DOHH2 (cell line): ENCODE measurements around the gene TFDP1.

Experiments used
- H3F3A ChIP-seq: fragments of 200-600 bp; sonication (generic), shearing (Covaris generic); 2 replicates; pipeline ENCODE4 v1.6.0; 2016; ENCODE audit warnings: antibody characterized with exemption, mild to moderate bottlenecking; ENCODE audit not compliant: control insufficient read depth, insufficient read depth
- H3K27ac ChIP-seq: fragments of 200-600 bp; sonication (generic); 2 replicates; pipeline ENCODE4 v1.5.1; 2014; ENCODE audit warnings: low read depth, mild to moderate bottlenecking, low read length, moderate library complexity
- H3K27me3 ChIP-seq: fragments of 200-600 bp; sonication (generic); 2 replicates; pipeline ENCODE4 v1.6.1; 2014; ENCODE audit warnings: mild to moderate bottlenecking, low read length, mixed read lengths; ENCODE audit not compliant: control insufficient read depth
- H3K36me3 ChIP-seq: fragments of 200-600 bp; sonication (generic); 2 replicates; pipeline ENCODE4 v1.6.1; 2014; ENCODE audit warnings: mild to moderate bottlenecking, low read length, moderate library complexity, mixed read lengths; ENCODE audit not compliant: control insufficient read depth
- H3K4me1 ChIP-seq: fragments of 200-600 bp; sonication (generic); 2 replicates; pipeline ENCODE4 v1.6.1; 2014; ENCODE audit warnings: mild to moderate bottlenecking, low read length, mixed read lengths; ENCODE audit not compliant: control insufficient read depth
- H3K4me2 ChIP-seq: fragments of 200-600 bp; sonication (generic); 2 replicates; pipeline ENCODE4 v1.6.0; 2014; ENCODE audit warnings: mild to moderate bottlenecking, low read length, moderate library complexity
- H3K4me3 ChIP-seq: fragments of 200-600 bp; sonication (generic); 2 replicates; pipeline ENCODE4 v1.5.1; 2014; ENCODE audit warnings: mild to moderate bottlenecking, low read length, mixed read lengths
- H3K79me2 ChIP-seq: fragments of 200-600 bp; sonication (generic); 2 replicates; pipeline ENCODE4 v1.6.1; 2014; ENCODE audit warnings: mild to moderate bottlenecking, low read length, mixed read lengths; ENCODE audit not compliant: control insufficient read depth
- H3K9me2 ChIP-seq: fragments of 200-600 bp; sonication (generic); replicated peaks from 2 replicates; pipeline ENCODE4 v1.6.1; 2014; ENCODE audit warnings: mild to moderate bottlenecking, low read length, mixed read lengths; ENCODE audit not compliant: control insufficient read depth
- H3K9me3 ChIP-seq: fragments of 200-600 bp; sonication (generic); 2 replicates; pipeline ENCODE4 v1.6.1; 2014; ENCODE audit warnings: antibody characterized with exemption, low read length, mixed read lengths; ENCODE audit not compliant: control insufficient read depth, insufficient read depth
- H4K20me1 ChIP-seq: fragments of 200-600 bp; sonication (generic); 2 replicates; pipeline ENCODE4 v1.6.0; 2014; ENCODE audit warnings: low read depth, mild to moderate bottlenecking, antibody characterized with exemption, low read length, moderate library complexity; ENCODE audit not compliant: control insufficient read depth, insufficient read depth
- CTCF ChIP-seq: fragments of 200-600 bp; sonication (generic); IDR thresholded peaks from one replicate; pipeline ENCODE4 v1.5.1; 2014; ENCODE audit warnings: antibody characterized with exemption, mild to moderate bottlenecking, low read depth, low read length; ENCODE audit not compliant: poor library complexity, severe bottlenecking
- EZH2phosphoT487 ChIP-seq: fragments of 200-600 bp; sonication (generic); IDR thresholded peaks from 2 replicates; pipeline ENCODE4 v1.6.1; 2017; ENCODE audit warnings: borderline replicate concordance, mild to moderate bottlenecking, antibody characterized with exemption, low read length, moderate library complexity, mixed read lengths

Gene TFDP1

GRCh38 chr13:113584870-113585671 lies 518 bp downstream of the TFDP1 start:
- peak overlapping the region; percentile 47 for H3K27ac ChIP-seq
- H3K4me2 ChIP-seq, result peak overlapping the region; percentile 76
- peaks cover 10% of the 10 kb centered on the region; the same call in 1 of the 2 replicates for H3F3A ChIP-seq
- no peaks in the 10 kb centered on the region for H3K9me3 ChIP-seq
- no peaks in the 10 kb centered on the region for H3K9me2 ChIP-seq
- peak overlapping the region; percentile 94 for H3K4me3 ChIP-seq
- no peaks in the 10 kb centered on the region for H3K27me3 ChIP-seq
- H3K36me3 ChIP-seq, result peaks cover 48% of the 10 kb centered on the region
- H3K4me1 ChIP-seq, result peaks cover 27% of the 10 kb centered on the region
- peaks cover 50% of the 10 kb centered on the region for H3K79me2 ChIP-seq
- peaks cover 17% of the 10 kb centered on the region for H4K20me1 ChIP-seq
- TF ChIP-seq CTCF (no peak), EZH2phosphoT487 (no peak)

DNA sequence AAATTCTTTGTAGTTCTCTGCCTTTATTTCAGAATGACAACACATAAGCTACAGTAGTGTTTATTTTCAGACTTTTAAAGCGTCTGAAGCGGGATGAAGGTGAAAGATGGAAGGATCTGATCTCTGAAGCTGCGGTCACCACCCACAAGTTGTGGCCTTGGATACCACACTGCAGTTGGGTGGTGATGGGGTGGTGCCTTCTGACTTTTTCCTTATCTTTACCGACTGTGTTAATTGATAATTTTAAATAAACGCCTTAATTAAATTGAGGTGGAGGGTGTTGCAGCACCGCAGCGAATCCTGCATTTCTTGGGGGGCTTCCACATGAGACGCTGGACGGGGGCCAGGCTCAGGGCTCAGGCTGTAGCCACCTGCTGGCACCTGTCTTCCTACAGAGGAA lies 1.3 kb downstream of the TFDP1 start:
- Histone ChIP-seq H3F3A (peaks cover 10% of the 10 kb centered on the region; the same call in 1 of the 2 replicates), H3K4me1 (peaks cover 27% of the 10 kb centered on the region), H3K27ac (peak overlapping the region; percentile 47), H3K27me3 (no peaks in the 10 kb centered on the region), H3K9me2 (no peaks in the 10 kb centered on the region), H3K4me2 (peak overlapping the region; percentile 76), H4K20me1 (peaks cover 17% of the 10 kb centered on the region), H3K79me2 (peaks cover 58% of the 10 kb centered on the region), H3K4me3 (peak overlapping the region; percentile 94), H3K9me3 (no peaks in the 10 kb centered on the region), H3K36me3 (peaks cover 55% of the 10 kb centered on the region)
- TF ChIP-seq CTCF, result no peak

DNA sequence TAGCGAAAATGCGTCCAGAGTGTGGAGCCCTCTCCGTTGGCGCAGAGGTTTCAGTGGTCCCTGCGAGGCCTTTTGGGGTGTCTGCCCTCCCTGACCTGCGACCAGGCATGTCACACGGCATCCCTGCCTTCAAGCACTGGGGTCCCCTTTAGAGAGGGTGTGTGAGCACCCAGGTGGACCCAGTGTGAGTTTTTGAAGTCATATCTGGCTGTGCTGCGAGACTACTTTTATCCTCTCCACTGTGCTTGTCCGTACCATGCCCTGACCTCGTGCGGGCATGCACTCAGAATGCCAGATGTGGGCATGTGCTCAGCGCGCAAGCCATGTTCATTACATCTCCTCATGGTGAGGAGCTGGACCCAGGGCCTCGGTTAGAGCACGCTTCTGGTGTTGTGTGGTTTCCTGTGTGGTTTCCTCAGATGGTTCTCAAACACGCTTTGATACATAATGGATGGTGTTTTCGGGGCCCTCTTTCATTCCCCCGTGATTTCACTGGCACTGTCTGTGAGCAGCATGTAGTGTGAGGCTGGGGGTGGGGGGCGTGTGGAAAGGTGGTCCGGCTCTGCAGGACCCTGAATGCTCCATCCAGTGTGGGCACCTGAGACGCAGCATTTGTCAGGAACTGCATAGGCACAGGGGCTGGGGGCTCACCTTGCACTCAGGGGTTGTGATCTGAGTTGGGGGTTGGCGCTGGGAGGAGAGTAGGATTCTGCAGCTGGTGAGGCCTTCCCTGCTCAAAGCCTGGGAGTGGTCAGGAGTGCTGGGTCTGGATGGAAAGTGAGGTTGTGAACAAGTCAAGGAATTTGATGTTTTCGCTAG lies 2.3 kb downstream of the TFDP1 start:
- no peaks in the 10 kb centered on the region for H3K9me2 ChIP-seq
- peaks cover 68% of the 10 kb centered on the region for H3K79me2 ChIP-seq
- H3K27ac ChIP-seq, result no peak overlapping the region
- H3F3A ChIP-seq, result peaks cover 10% of the 10 kb centered on the region
- peaks cover 17% of the 10 kb centered on the region for H4K20me1 ChIP-seq
- H3K4me1 ChIP-seq, result peaks cover 27% of the 10 kb centered on the region
- TF ChIP-seq CTCF (no peak), EZH2phosphoT487 (no peak)
- H3K9me3 ChIP-seq, result no peaks in the 10 kb centered on the region
- H3K27me3 ChIP-seq, result no peaks in the 10 kb centered on the region
- H3K4me2 ChIP-seq, result peak overlapping the region; percentile 76
- H3K36me3 ChIP-seq, result peaks cover 64% of the 10 kb centered on the region
- peak overlapping the region; percentile 94 for H3K4me3 ChIP-seq
